Ishikawa (cell line): ENCODE data around the gene MBNL3.

ENCODE experiments used
- CEBPB ChIP-seq: IDR thresholded peaks from 2 replicates; pipeline ENCODE4 v1.6.1; 2012
- CREB1 ChIP-seq: IDR thresholded peaks from 2 replicates; pipeline ENCODE4 v1.6.1; 2012; ENCODE audit warnings: low read depth
- EGR1 ChIP-seq: IDR thresholded peaks from 2 replicates; pipeline ENCODE4 v1.6.1; 2012
- EP300 ChIP-seq: IDR thresholded peaks from 2 replicates; pipeline ENCODE4 v1.6.1; 2012; ENCODE audit warnings: borderline replicate concordance
- FOXM1 ChIP-seq: IDR thresholded peaks from 2 replicates; pipeline ENCODE4 v1.6.1; 2012; ENCODE audit warnings: low read depth, borderline replicate concordance
- MAX ChIP-seq: IDR thresholded peaks from 2 replicates; pipeline ENCODE4 v1.6.1; 2012
- RAD21 ChIP-seq: IDR thresholded peaks from 2 replicates; pipeline ENCODE4 v1.6.1; 2012; ENCODE audit warnings: low read depth
- REST ChIP-seq: IDR thresholded peaks from 2 replicates; pipeline ENCODE4 v1.6.1; 2012; ENCODE audit warnings: low read depth, mild to moderate bottlenecking
- TAF1 ChIP-seq: IDR thresholded peaks from 2 replicates; pipeline ENCODE4 v1.6.1; 2012; ENCODE audit warnings: low read depth, mild to moderate bottlenecking
- TCF12 ChIP-seq: IDR thresholded peaks from 2 replicates; pipeline ENCODE4 v1.6.1; 2012; ENCODE audit warnings: low read depth
- TEAD4 ChIP-seq: IDR thresholded peaks from 2 replicates; pipeline ENCODE4 v1.6.1; 2012
- USF1 ChIP-seq: IDR thresholded peaks from 2 replicates; pipeline ENCODE4 v1.6.1; 2012
- YY1 ChIP-seq: IDR thresholded peaks from 2 replicates; pipeline ENCODE4 v1.6.1; 2012; ENCODE audit warnings: low read depth

GRCh38 chrX:132404266-132404665 is 84.6 kb downstream of the MBNL3 start:
- no peak for TF ChIP-seq YY1
- TF ChIP-seq MAX = no peak
- TF ChIP-seq RAD21 = no peak
- TF ChIP-seq TAF1 = no peak
- no peak for TF ChIP-seq EP300
- no peak for TF ChIP-seq CEBPB
- no peak for TF ChIP-seq CREB1
- no peak for TF ChIP-seq TEAD4
- no peak for TF ChIP-seq EGR1
- no peak for TF ChIP-seq REST
- TF ChIP-seq FOXM1 = no peak
- TF ChIP-seq TCF12 = no peak
- no peak for TF ChIP-seq USF1
